Kidney (tissue), 14 donors: ENCODE results near the gene ZNF423. TPM values are rescaled to one million over a fixed set of nuclear protein-coding genes. Genes with fewer than 3 reads are reported as not detected.

ENCODE experiments used
- DNase-seq, 5 donors: peaks; one replicate each; pipeline ENCODE4 v3.0.0-alpha.2; 2013 to 2020
- FAIRE-seq: peaks from 2 replicates; lab custom pipeline; 2012; peaks lifted over from hg19 to GRCh38; lab: Jason Lieb, UNC
- H3K27ac ChIP-seq, 2 donors: one replicate each; pipeline ENCODE4 v1.7.0; 2013; ENCODE audit warnings: low read depth in 2 of 2, low read length in 2 of 2, inconsistent platforms in 1 of 2
- H3K27me3 ChIP-seq: one replicate; pipeline ENCODE4 v1.7.1; 2013; ENCODE audit warnings: low read length, inconsistent platforms; ENCODE audit not compliant: control insufficient read depth, insufficient read depth
- H3K36me3 ChIP-seq, 3 donors: one replicate each; pipeline versions ENCODE4 v1.7.0 to v1.7.1; 2013; ENCODE audit warnings: low read length in 3 of 3, control low read depth in 1 of 3, inconsistent platforms in 1 of 3; ENCODE audit not compliant: insufficient read depth in 3 of 3, control insufficient read depth in 2 of 3
- H3K4me1 ChIP-seq, 3 donors: one replicate each; pipeline versions ENCODE4 v1.7.0 to v1.7.1; 2013; ENCODE audit warnings: low read length in 3 of 3, inconsistent platforms in 1 of 3, low read depth in 1 of 3; ENCODE audit not compliant: control insufficient read depth in 2 of 3, insufficient read depth in 2 of 3
- H3K4me3 ChIP-seq, 3 donors: one replicate each; pipeline versions ENCODE4 v1.7.0 to v1.8.1; 2013; ENCODE audit warnings: low read length in 3 of 3, control low read depth in 1 of 3, inconsistent platforms in 1 of 3
- H3K9ac ChIP-seq, 3 donors: one replicate each; pipeline versions ENCODE4 v1.7.0 to v1.7.1; 2013; ENCODE audit warnings: low read length in 3 of 3, control low read depth in 1 of 3, inconsistent platforms in 1 of 3
- H3K9me3 ChIP-seq, 3 donors: one replicate each; pipeline versions ENCODE4 v1.7.0 to v1.7.1; 2013; ENCODE audit warnings: low read length in 3 of 3, control low read depth in 1 of 3, inconsistent platforms in 1 of 3; ENCODE audit not compliant: control insufficient read depth in 2 of 3, insufficient read depth in 1 of 3
- intact Hi-C: fragments of 100-400 bp; cut with DNase I; formaldehyde crosslinking; loops from one replicate; pipeline ENCODE4 v1.11.1; 2022
- polyA plus RNA-seq: library from polyadenylated mRNA; stranded (reverse); fragments of 350-450 nt; fragmentation: Illumina TruSeq; extraction: RNeasy Lipid Tissue Mini Kit (QIAGEN cat#74804); gene quantifications from one replicate; pipeline ENCODE4 v1.2.3, GENCODE V29; 2014; ENCODE audit warnings: low read depth, low replicate concordance; ENCODE audit not compliant: insufficient read depth
- total RNA-seq: library from RNA; stranded (reverse); fragmentation: NEBNext Ultra II Directional; extraction: Animal tissue kit (Norgen Biotek cat#: 25700); gene quantifications from one replicate; pipeline ENCODE4 v1.2.1, GENCODE V29; 2021
- TF ChIP-seq, protein P1 (sequence below): IDR thresholded peaks from 3 replicates; pipeline ENCODE4 v1.5.1; 2012; ENCODE audit warnings: mild to moderate bottlenecking, moderate library complexity, borderline replicate concordance; ENCODE audit not compliant: insufficient read depth; ENCODE audit errors: extremely low read depth
- donor health status: control.
- donor health status: control.
- donor health status: control.
- donor health status: control.
- donor health status: control.
- donor health status: DM: yes; HTN: yes; CAD: no.
- donor health status: Normal renal cell carcinoma (clear cell type).

The ZNF423 gene
- total and polyA plus RNA-seq, 2 donors from 2014 or later, result 2.0 to 8.4 TPM

GRCh38 chr16:49776085-49776595, 79.8 kb downstream of the ZNF423 start:
- peak in 4 of 5 donors; percentile 74 to 80 (median 78) for DNase-seq
- intact Hi-C loops, result no loop called here
- no peak overlapping the region for H3K27ac ChIP-seq
- FAIRE-seq, result no peak
- H3K4me3 ChIP-seq, result no peak overlapping the region
- H3K27me3 ChIP-seq, result no peaks in the 10 kb centered on the region
- H3K4me1 ChIP-seq, result peaks cover 0 to 15% (median 0%) of the 10 kb centered on the region in 3 donors
- H3K36me3 ChIP-seq, result no peaks in the 10 kb centered on the region
- TF ChIP-seq, protein P1, sequence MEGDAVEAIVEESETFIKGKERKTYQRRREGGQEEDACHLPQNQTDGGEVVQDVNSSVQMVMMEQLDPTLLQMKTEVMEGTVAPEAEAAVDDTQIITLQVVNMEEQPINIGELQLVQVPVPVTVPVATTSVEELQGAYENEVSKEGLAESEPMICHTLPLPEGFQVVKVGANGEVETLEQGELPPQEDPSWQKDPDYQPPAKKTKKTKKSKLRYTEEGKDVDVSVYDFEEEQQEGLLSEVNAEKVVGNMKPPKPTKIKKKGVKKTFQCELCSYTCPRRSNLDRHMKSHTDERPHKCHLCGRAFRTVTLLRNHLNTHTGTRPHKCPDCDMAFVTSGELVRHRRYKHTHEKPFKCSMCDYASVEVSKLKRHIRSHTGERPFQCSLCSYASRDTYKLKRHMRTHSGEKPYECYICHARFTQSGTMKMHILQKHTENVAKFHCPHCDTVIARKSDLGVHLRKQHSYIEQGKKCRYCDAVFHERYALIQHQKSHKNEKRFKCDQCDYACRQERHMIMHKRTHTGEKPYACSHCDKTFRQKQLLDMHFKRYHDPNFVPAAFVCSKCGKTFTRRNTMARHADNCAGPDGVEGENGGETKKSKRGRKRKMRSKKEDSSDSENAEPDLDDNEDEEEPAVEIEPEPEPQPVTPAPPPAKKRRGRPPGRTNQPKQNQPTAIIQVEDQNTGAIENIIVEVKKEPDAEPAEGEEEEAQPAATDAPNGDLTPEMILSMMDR, result no peak
- no peak overlapping the region for H3K9ac ChIP-seq
- no peaks in the 10 kb centered on the region for H3K9me3 ChIP-seq

DNA sequence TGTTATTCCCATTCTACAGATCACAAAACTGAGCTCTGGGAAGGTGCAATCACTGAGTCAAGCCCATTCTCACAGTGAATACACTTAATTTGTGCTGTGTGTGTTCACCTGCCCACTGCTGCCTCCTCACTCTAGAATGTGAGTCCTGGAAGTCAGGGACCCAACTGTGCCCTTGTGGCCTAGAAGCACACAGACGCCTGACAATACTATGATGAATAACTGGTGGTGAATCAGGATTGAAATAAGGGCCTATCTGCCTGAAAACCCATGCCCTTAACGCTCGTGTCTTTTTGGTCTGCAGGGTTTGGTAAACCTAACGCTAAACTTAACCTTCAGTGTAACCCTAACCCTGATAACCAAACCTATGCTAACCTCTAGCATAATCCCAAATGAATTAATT, 80.3 kb downstream of the ZNF423 start:
- H3K4me3 ChIP-seq, result no peak overlapping the region
- peaks cover 0 to 15% (median 0%) of the 10 kb centered on the region in 3 donors for H3K4me1 ChIP-seq
- intact Hi-C loops, result no loop called here
- no peaks in the 10 kb centered on the region for H3K27me3 ChIP-seq
- TF ChIP-seq, protein P1, result no peak
- FAIRE-seq, result no peak
- H3K27ac ChIP-seq, result no peak overlapping the region
- no peak overlapping the region for H3K9ac ChIP-seq
- no peak for DNase-seq
- no peaks in the 10 kb centered on the region for H3K9me3 ChIP-seq
- H3K36me3 ChIP-seq, result no peaks in the 10 kb centered on the region

GRCh38 chr16:49775018-49775417, 80.9 kb downstream of the ZNF423 start:
- FAIRE-seq, result no peak
- no peak overlapping the region for H3K9ac ChIP-seq
- no peaks in the 10 kb centered on the region for H3K27me3 ChIP-seq
- H3K27ac ChIP-seq, result no peak overlapping the region
- no peak overlapping the region for H3K4me3 ChIP-seq
- DNase-seq, result no peak
- intact Hi-C loops, result no loop called here
- H3K9me3 ChIP-seq, result no peaks in the 10 kb centered on the region
- no peaks in the 10 kb centered on the region for H3K36me3 ChIP-seq
- TF ChIP-seq, protein P1, result no peak
- H3K4me1 ChIP-seq, result peaks cover 0 to 15% (median 0%) of the 10 kb centered on the region in 3 donors
